SK-N-SH treated with all-trans-retinoic acid at 6 μM for 48 hours (cell line): ENCODE data around the gene NKX1-2.

Experiments used
- ATAC-seq: fragments of 200-7000 bp; cut with Tn5 transposase; 3 replicates; pipeline ENCODE4 v1.9.1; 2020; ENCODE audit warnings: mild to moderate bottlenecking, moderate library complexity
- ARNTL ChIP-seq: fragments of 450-650 bp; formaldehyde crosslinking; IDR thresholded peaks from 2 replicates; pipeline ENCODE4 v1.5.0; 2020; ENCODE audit warnings: low read depth, mild to moderate bottlenecking, moderate library complexity, borderline replicate concordance
- CSDC2 ChIP-seq: fragments of 250-450 bp; sonication (Bioruptor Pico); IDR thresholded peaks from 2 replicates; pipeline ENCODE4 v1.5.0; 2020; ENCODE audit warnings: mild to moderate bottlenecking, moderate library complexity
- ESRRG ChIP-seq: fragments of 250-450 bp; sonication (Bioruptor Pico); IDR thresholded peaks from 2 replicates; pipeline ENCODE4 v1.6.1; 2021; ENCODE audit warnings: mild to moderate bottlenecking
- GLIS3 ChIP-seq: fragments of 250-450 bp; sonication (Bioruptor Pico); IDR thresholded peaks from 2 replicates; pipeline ENCODE4 v1.5.0; 2020; ENCODE audit warnings: mild to moderate bottlenecking, moderate library complexity
- ISL1 ChIP-seq: fragments of 250-450 bp; sonication (Bioruptor Pico); IDR thresholded peaks from 2 replicates; pipeline ENCODE4 v2.1.2; 2022; ENCODE audit warnings: mild to moderate bottlenecking, moderate library complexity
- OSR1 ChIP-seq: fragments of 250-450 bp; sonication (Bioruptor Pico); IDR thresholded peaks from 2 replicates; pipeline ENCODE4 v1.8.0; 2022; ENCODE audit warnings: moderate library complexity, mild to moderate bottlenecking, inconsistent platforms
- PPARA ChIP-seq: fragments of 250-450 bp; sonication (Bioruptor Pico); IDR thresholded peaks from 2 replicates; pipeline ENCODE4 v1.5.0; 2020; ENCODE audit warnings: mild to moderate bottlenecking, borderline replicate concordance
- RARB ChIP-seq: fragments of 250-450 bp; sonication (Bioruptor Pico); IDR thresholded peaks from 2 replicates; pipeline ENCODE4 v1.8.0; 2021; ENCODE audit warnings: mild to moderate bottlenecking, moderate library complexity
- SNAI2 ChIP-seq: fragments of 250-450 bp; sonication (Bioruptor Pico); IDR thresholded peaks from 2 replicates; pipeline ENCODE4 v1.5.0; 2020; ENCODE audit warnings: mild to moderate bottlenecking, moderate library complexity
- TCF4 ChIP-seq: fragments of 250-450 bp; sonication (Bioruptor Pico); IDR thresholded peaks from 2 replicates; pipeline ENCODE4 v1.8.0; 2021; ENCODE audit warnings: mild to moderate bottlenecking, moderate library complexity, borderline replicate concordance
- TOX ChIP-seq: fragments of 250-450 bp; sonication (Bioruptor Pico); IDR thresholded peaks from 2 replicates; pipeline ENCODE4 v1.8.0; 2021; ENCODE audit warnings: mild to moderate bottlenecking, moderate library complexity, borderline replicate concordance
- ZC3H10 ChIP-seq: fragments of 250-450 bp; sonication (Bioruptor Pico); IDR thresholded peaks from 2 replicates; pipeline ENCODE4 v1.5.1; 2021; ENCODE audit warnings: mild to moderate bottlenecking, moderate library complexity
- ZFP3 ChIP-seq: fragments of 250-450 bp; sonication (Bioruptor Pico); IDR thresholded peaks from 2 replicates; pipeline ENCODE4 v1.5.0; 2020; ENCODE audit warnings: mild to moderate bottlenecking, moderate library complexity
- ZFP30 ChIP-seq: fragments of 450-650 bp; formaldehyde crosslinking; IDR thresholded peaks from 2 replicates; pipeline ENCODE4 v1.5.0; 2022; ENCODE audit warnings: mild to moderate bottlenecking, moderate library complexity
- ZNF565 ChIP-seq: fragments of 450-650 bp; formaldehyde crosslinking; conservative IDR thresholded peaks from 2 replicates; pipeline ENCODE4 v1.5.0; 2020; ENCODE audit warnings: low read depth, mild to moderate bottlenecking, moderate library complexity
- ZNF70 ChIP-seq: fragments of 450-650 bp; formaldehyde crosslinking; IDR thresholded peaks from 2 replicates; pipeline ENCODE4 v1.5.0; 2020; ENCODE audit warnings: mild to moderate bottlenecking, moderate library complexity
- ZNF8 ChIP-seq: fragments of 450-650 bp; formaldehyde crosslinking; IDR thresholded peaks from 2 replicates; pipeline ENCODE4 v1.5.0; 2020; ENCODE audit warnings: mild to moderate bottlenecking, moderate library complexity
- TF ChIP-seq, protein P1 (sequence below): fragments of 250-450 bp; sonication (Bioruptor Pico); IDR thresholded peaks from 2 replicates; pipeline ENCODE4 v1.8.0; 2021; ENCODE audit warnings: low read depth, mild to moderate bottlenecking, moderate library complexity, borderline replicate concordance
- TF ChIP-seq, protein P2 (sequence below): fragments of 250-450 bp; sonication (Bioruptor Pico); IDR thresholded peaks from 2 replicates; pipeline ENCODE4 v1.5.0; 2020; ENCODE audit warnings: mild to moderate bottlenecking, moderate library complexity
- TF ChIP-seq, protein P3 (sequence below): fragments of 250-450 bp; sonication (Bioruptor Pico); IDR thresholded peaks from 2 replicates; pipeline ENCODE4 v1.8.0; 2020; ENCODE audit warnings: mild to moderate bottlenecking, moderate library complexity, borderline replicate concordance
- TF ChIP-seq, protein P4 (sequence below): fragments of 250-450 bp; sonication (Bioruptor Pico); IDR thresholded peaks from 2 replicates; pipeline ENCODE4 v1.5.1; 2021; ENCODE audit warnings: mild to moderate bottlenecking, moderate library complexity
- TF ChIP-seq, protein P5 (sequence below): fragments of 250-450 bp; sonication (Bioruptor Pico); IDR thresholded peaks from 2 replicates; pipeline ENCODE4 v1.5.1; 2020; ENCODE audit warnings: low read depth, mild to moderate bottlenecking, moderate library complexity

The NKX1-2 gene

DNA sequence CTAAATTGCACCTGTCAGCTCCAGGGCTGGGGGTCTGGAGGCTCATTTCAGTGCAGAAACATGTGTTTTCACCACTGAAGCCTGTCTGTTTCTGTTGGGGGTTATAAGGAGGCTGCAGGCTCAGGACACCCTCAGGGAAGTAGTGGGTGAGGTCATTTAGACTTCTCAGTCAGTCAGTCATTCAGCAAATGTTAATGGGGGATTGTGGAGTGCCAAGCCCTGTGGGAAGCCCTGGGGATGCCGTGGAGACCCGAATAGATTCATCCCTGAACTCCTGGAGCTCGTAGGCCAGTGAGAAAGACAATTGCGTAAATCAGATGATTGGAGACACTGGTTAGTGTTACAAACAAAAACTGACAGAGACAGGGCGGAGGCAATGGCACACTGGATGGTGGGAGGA, 31.0 kb upstream of the NKX1-2 start:
- ATAC-seq, result no peak
- TF ChIP-seq ISL1 (CRISPR knock-in tag) (no peak), TCF4 (no peak), ZFP3 (CRISPR knock-in tag) (no peak), ZNF8 (no peak), TOX (CRISPR knock-in tag) (no peak), CSDC2 (CRISPR knock-in tag) (no peak), ESRRG (CRISPR knock-in tag) (no peak), ZFP30 (CRISPR knock-in tag) (no peak), PPARA (CRISPR knock-in tag) (no peak), RARB (CRISPR knock-in tag) (no peak), ZNF70 (no peak), GLIS3 (CRISPR knock-in tag) (no peak), ARNTL (no peak), SNAI2 (CRISPR knock-in tag) (no peak)
- TF ChIP-seq, protein P1, sequence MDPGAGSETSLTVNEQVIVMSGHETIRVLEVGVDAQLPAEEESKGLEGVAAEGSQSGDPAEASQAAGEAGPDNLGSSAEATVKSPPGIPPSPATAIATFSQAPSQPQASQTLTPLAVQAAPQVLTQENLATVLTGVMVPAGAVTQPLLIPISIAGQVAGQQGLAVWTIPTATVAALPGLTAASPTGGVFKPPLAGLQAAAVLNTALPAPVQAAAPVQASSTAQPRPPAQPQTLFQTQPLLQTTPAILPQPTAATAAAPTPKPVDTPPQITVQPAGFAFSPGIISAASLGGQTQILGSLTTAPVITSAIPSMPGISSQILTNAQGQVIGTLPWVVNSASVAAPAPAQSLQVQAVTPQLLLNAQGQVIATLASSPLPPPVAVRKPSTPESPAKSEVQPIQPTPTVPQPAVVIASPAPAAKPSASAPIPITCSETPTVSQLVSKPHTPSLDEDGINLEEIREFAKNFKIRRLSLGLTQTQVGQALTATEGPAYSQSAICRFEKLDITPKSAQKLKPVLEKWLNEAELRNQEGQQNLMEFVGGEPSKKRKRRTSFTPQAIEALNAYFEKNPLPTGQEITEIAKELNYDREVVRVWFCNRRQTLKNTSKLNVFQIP, result no peak
- TF ChIP-seq, protein P2, sequence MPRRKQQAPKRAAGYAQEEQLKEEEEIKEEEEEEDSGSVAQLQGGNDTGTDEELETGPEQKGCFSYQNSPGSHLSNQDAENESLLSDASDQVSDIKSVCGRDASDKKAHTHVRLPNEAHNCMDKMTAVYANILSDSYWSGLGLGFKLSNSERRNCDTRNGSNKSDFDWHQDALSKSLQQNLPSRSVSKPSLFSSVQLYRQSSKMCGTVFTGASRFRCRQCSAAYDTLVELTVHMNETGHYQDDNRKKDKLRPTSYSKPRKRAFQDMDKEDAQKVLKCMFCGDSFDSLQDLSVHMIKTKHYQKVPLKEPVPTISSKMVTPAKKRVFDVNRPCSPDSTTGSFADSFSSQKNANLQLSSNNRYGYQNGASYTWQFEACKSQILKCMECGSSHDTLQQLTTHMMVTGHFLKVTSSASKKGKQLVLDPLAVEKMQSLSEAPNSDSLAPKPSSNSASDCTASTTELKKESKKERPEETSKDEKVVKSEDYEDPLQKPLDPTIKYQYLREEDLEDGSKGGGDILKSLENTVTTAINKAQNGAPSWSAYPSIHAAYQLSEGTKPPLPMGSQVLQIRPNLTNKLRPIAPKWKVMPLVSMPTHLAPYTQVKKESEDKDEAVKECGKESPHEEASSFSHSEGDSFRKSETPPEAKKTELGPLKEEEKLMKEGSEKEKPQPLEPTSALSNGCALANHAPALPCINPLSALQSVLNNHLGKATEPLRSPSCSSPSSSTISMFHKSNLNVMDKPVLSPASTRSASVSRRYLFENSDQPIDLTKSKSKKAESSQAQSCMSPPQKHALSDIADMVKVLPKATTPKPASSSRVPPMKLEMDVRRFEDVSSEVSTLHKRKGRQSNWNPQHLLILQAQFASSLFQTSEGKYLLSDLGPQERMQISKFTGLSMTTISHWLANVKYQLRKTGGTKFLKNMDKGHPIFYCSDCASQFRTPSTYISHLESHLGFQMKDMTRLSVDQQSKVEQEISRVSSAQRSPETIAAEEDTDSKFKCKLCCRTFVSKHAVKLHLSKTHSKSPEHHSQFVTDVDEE (CRISPR knock-in tag), result no peak
- TF ChIP-seq, protein P3, sequence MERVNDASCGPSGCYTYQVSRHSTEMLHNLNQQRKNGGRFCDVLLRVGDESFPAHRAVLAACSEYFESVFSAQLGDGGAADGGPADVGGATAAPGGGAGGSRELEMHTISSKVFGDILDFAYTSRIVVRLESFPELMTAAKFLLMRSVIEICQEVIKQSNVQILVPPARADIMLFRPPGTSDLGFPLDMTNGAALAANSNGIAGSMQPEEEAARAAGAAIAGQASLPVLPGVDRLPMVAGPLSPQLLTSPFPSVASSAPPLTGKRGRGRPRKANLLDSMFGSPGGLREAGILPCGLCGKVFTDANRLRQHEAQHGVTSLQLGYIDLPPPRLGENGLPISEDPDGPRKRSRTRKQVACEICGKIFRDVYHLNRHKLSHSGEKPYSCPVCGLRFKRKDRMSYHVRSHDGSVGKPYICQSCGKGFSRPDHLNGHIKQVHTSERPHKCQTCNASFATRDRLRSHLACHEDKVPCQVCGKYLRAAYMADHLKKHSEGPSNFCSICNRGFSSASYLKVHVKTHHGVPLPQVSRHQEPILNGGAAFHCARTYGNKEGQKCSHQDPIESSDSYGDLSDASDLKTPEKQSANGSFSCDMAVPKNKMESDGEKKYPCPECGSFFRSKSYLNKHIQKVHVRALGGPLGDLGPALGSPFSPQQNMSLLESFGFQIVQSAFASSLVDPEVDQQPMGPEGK (CRISPR knock-in tag), result no peak

DNA sequence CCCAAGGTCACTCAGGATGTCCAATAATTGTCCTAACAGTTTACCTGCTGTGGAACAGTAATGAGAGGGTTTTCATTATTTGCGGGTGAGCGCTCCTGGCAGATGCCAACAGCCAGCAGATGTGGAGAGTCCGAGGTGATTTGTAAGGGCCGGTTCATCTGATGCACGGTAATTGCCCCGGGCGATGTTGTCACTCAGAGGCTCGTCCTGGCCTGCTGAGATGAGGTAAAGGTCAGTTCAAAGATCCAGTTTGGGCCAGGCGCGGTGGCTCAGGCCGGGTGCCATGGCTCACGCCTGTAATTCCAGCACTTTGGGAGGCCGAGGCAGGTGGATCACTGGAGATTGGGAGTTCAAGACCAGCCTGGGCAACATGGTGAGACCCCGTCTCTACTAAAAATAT, 28.7 kb upstream of the NKX1-2 start:
- ATAC-seq, result no peak

More for the DNA sequence above, 28.7 kb upstream of the NKX1-2 start:
- TF ChIP-seq, protein P4, sequence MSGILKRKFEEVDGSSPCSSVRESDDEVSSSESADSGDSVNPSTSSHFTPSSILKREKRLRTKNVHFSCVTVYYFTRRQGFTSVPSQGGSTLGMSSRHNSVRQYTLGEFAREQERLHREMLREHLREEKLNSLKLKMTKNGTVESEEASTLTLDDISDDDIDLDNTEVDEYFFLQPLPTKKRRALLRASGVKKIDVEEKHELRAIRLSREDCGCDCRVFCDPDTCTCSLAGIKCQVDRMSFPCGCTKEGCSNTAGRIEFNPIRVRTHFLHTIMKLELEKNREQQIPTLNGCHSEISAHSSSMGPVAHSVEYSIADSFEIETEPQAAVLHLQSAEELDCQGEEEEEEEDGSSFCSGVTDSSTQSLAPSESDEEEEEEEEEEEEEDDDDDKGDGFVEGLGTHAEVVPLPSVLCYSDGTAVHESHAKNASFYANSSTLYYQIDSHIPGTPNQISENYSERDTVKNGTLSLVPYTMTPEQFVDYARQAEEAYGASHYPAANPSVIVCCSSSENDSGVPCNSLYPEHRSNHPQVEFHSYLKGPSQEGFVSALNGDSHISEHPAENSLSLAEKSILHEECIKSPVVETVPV (CRISPR knock-in tag), result no peak
- TF ChIP-seq ARNTL (no peak), RARB (CRISPR knock-in tag) (no peak), GLIS3 (CRISPR knock-in tag) (no peak), SNAI2 (CRISPR knock-in tag) (no peak), ZNF8 (no peak), ZNF70 (no peak), ZC3H10 (no peak), TCF4 (no peak), TOX (CRISPR knock-in tag) (no peak), OSR1 (no peak), ZNF565 (CRISPR knock-in tag) (no peak), ZFP3 (CRISPR knock-in tag) (no peak)
- TF ChIP-seq, protein P1, result no peak
- TF ChIP-seq, protein P2 (CRISPR knock-in tag), result no peak
- TF ChIP-seq, protein P5, sequence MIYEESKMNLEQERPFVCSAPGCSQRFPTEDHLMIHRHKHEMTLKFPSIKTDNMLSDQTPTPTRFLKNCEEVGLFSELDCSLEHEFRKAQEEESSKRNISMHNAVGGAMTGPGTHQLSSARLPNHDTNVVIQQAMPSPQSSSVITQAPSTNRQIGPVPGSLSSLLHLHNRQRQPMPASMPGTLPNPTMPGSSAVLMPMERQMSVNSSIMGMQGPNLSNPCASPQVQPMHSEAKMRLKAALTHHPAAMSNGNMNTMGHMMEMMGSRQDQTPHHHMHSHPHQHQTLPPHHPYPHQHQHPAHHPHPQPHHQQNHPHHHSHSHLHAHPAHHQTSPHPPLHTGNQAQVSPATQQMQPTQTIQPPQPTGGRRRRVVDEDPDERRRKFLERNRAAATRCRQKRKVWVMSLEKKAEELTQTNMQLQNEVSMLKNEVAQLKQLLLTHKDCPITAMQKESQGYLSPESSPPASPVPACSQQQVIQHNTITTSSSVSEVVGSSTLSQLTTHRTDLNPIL, result no peak
- TF ChIP-seq, all 23 proteins: peak for 0
